ENCODE results near the gene C18orf32. TPM values are rescaled to one million over a fixed set of nuclear protein-coding genes. Genes with fewer than 3 reads are reported as not detected.
"Not testable (repeated sequence)": the region's sequence is repeated elsewhere in the genome, so short reads cannot be mapped to it uniquely, and the experiment has no call there.

The C18orf32 gene
- 10 to 100 TPM; 63.1 to 73.1 TPM for total RNA-seq
- long read RNA-seq, full-length matches to known transcripts, result 65 of 66 reads
- long read RNA-seq, partial matches to known transcripts, result 0 of 66 reads
- long read RNA-seq, other reads (novel, unspliced or antisense), result 1 of 66 reads

DNA sequence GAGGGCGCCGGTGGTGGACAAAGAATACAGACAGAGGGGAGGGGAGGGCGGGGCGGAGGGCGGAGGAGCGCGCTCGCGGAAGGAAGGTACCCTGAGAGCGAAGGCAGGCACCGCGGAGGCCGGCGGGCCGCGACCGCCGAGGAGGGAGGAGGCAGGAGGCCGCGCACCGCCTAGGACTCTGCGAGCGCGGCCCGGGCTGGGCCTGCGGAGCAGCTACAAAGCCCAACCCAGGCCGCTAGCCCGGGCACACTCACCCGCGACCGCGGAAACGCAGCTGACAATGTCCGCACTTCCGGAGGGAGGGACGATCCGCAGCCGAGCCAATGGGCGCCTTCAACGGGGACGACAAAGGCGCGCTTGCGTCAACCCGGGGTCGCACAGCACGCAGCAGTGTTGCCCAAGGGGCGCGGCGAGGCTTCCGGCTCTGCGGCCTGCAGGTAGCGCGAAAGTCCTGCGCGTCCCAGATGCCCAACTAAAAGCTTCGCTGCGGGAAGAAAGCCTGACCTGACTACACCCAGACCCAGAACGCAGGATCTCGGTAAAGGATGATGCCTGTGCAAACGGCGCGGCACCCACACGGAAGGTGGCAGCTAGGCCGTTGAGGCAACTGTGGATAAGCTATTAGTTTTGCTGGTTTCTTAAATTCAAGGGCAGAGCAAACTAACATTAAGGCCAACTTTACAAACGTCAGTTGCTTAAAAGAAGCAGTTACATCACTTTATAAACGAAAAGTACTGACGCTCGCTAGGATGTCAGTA is at the start of gene C18orf32:
Gene C18orf32, minus strand, starts transcription at position 282 of the 758 bp plus-strand sequence. CDS start 3,486 bp downstream, outside the sequence.
- ATAC-seq, result peak; percentile 93
- peak; percentile 96 to 97 for DNase-seq
- intact Hi-C loops (cut with DNase I, micrococcal nuclease), result no loop called here

DNA sequence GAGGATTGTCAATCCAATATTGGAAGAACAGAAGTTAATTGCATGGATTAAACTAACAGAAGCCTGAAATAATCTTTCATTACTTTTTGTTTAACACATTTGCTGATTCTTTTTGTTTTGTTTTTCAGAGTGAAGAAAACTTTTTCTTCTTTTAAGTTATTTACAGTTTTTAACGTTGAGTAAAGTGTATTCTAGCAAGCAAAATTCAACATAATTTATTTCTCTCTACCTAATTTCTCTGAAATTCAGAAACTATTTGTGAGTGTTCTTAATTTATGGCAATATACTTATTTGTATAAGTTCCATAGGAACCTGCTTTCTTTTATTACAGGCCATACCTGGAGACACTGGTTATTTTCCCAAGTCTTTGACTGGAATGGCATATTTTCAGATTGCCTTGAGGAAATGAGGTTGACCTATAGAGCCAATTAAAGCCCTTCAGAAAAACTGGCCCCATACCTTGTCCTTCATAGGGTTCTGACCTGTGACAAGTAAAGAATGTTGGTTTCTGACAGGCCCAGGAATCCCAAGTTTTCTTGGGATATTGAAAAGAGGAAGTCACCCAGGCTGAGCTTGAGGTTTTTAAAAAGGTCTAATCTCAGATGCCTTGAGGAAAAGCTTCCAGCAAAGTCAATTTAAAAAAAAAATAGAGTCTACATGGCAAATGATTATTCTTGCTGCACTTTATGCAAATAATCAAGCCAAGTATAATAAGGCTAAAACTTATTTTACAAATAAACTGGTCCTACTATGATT is 48.0 kb upstream of the C18orf32 start:
- DNase-seq (no peak), ATAC-seq (no peak)
- intact Hi-C loops (cut with DNase I, micrococcal nuclease), result no loop called here

DNA sequence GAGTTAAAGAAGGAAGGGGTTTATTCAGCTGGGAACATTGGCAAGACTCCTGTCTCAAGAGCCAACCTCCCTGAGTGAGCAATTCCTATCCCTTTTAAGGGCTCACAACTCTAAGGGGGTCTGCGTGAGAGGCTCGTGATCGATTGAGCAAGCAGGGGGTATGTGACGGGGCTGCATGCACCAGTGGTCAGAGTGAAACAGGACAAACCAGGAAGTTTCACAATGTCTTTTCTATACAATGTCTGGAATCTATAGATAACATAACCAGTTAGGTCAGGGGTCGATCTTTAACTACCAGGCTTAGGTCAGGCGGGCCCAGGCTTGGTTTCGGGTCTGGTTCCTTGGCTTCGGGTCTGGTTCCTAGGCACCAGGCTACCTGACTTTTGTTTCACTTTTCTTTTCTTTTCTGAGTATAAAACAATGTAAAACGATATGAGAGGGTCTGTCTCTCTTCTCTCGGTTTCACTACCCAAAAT is 44.7 kb upstream of the C18orf32 start:
- no peak for DNase-seq
- intact Hi-C loops (cut with DNase I, micrococcal nuclease), result no loop called here
- ATAC-seq, result no peak

DNA sequence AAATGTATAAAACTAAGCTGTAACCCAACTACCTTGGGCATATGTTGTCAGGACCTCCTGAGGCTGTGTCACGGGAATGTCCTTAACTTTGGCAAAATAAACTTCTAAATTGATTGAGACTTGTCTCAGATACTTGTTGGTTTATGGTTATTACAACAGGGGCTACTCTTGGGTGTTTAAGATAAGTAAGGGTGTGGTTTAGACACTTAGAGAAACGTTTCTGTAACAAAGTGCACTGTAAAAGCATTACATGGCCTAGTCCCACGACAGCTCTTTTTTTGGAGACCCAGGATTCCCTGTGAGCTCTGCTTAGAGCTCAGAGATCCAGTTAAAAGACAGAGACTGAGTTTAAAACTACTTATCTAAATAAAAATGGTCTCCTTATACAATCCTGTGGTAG is 42.6 kb upstream of the C18orf32 start:
- no peak for DNase-seq
- intact Hi-C loops (cut with DNase I, micrococcal nuclease), result no loop called here
- ATAC-seq, result peak; percentile 93

DNA sequence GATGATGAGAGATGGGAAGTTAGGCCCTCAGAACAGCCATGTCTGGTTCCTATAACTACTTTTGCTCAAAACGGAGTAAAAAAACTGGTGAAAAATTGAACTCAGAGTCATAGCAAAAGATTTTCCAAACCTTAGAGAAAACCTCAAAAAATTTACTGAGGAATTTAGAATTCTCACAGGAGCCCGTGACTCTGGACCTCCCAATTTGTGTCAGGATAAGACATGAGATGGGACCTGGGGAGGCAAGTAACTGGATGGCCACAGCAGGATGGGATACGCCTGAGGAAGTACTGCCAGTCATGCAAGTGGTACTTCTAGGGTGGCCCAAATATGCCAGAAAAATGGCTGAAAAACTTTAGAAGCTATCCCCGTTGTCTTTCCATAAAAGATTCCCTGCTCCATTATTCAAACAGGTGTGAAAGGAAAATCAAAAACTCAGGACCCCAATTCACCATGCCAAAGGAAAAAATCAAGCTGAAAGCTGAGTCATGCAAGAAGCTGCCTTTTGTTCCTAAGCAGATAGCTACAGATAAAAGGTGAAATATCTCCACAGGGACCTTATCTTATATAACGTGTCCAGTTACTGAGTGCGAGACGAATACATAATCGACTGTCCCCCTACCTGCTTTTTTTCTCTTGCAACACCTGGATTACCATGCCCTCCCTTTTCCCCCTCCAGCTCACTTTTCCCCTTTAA is 40.7 kb upstream of the C18orf32 start:
- ATAC-seq, result no peak
- no peak for DNase-seq
- intact Hi-C loops (cut with DNase I, micrococcal nuclease), result no loop called here

DNA sequence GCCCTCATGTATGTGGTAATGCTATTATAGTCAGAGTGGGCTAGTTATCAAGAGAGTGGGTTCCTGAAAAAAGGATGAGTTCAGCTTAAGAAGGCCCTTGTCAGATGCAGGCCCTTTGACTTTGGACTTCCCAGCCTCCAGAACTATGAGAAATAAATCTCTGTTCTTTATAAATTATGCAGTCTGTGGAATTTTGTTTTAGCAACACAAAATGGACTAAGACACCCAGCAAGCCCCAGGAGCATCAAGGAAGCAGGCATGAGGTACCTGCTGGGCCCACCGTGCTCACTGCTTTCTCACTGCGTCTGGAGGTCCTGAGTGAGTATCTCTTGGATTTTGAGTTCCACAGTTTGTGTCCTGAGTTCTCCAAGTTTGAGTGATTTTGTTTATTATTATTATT is 38.9 kb upstream of the C18orf32 start:
- no peak for ATAC-seq
- no peak for DNase-seq
- intact Hi-C loops (cut with DNase I, micrococcal nuclease), result no loop called here

DNA sequence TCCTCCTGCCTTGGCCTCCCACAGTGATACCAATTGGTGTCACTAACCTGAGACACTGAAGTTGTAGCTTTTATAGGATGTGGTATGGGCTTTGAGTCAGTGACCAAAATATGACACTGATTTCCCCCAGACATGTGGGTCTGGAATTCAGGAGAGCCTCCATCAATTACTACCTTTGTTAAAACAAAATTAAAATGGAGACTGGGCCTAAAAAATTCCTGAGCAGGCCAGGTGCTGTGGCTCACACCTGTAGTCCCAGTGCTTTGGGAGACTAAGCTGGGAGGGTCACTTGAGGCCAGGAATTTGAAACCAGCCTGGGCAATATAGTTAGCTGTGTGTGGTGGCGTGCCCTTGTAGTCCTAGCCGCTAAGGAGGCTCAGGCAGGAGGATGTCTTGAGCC is 37.9 kb upstream of the C18orf32 start:
- DNase-seq (no peak), ATAC-seq (no peak)
- intact Hi-C loops (cut with DNase I, micrococcal nuclease), result no loop called here

DNA sequence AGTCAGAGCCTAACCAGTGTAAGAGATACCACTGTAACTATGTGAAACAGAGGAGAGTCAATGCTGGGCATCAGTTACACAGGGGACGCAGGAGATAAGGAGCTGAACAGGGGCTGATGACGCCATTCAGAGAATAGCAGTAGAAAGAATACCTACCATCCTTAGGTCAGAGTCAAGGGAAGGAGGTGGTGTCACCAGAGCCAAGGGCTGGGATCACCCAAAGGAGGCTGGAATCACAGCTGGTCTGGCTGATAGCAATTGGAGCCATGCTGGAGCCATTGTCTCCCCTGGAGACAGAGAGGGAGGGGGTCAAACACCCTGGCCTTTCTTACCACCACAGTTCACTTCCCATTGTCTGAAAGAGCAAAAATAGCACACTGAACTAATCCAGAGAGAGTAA is 37.3 kb upstream of the C18orf32 start:
- no peak for DNase-seq
- ATAC-seq, result no peak
- intact Hi-C loops (cut with DNase I, micrococcal nuclease), result no loop called here

DNA sequence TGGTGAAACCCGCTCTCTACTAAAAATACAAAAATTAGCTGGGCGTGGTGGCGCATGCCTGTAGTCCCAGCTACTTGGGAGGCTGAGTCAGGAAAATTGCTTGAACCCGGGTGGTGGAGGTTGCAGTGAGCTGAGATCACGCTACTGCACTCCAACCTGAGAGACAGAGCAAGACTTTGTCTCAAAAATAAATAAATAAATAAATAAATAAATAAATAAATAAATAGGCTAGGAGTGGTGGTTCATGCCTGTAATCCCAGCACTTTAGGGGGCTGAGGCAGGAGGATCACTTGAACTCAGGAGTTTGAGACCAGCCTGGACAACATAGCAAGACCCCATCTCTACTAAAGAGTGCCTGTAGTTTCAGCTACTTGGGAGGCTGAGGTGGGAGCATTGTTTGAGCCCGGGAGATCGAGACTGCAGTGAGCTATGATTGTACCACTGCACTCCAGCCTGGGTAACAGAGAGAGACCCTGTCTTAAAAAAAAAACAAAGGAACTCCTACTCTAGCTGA is 36.6 kb upstream of the C18orf32 start:
- DNase-seq; intact Hi-C loops (cut with DNase I, micrococcal nuclease); ATAC-seq: not testable (repeated sequence)

DNA sequence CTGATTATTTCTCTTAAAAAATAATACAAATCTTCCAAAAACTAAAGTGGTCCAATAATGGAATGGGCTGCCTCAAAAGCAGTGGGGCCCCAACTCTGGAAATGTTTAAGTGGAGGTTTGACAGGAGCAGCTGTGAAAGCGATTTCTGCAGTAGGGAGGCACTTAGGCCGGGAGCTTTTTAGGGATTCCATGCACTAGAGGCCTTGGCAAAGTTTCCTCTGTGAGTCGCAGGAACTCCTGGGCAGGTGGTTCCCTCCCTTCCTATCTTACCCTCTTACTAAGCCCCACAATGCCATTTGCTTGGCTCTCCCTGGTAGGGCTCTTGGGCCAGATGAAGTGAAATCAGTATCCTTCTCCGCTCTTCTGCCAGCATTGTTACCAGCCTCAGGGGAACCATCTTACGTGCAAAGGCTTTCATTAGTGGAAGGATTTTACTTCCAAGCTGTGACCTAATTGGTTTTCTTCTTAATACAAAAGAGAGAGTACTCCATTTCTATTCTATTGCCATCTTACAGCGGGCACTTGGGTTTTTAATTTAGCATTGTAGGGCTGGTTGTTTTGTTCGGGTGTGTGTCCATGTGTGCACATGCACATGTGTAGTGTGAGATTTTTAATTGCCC is 34.3 kb upstream of the C18orf32 start:
- intact Hi-C loops (cut with DNase I, micrococcal nuclease), result no loop called here

DNA sequence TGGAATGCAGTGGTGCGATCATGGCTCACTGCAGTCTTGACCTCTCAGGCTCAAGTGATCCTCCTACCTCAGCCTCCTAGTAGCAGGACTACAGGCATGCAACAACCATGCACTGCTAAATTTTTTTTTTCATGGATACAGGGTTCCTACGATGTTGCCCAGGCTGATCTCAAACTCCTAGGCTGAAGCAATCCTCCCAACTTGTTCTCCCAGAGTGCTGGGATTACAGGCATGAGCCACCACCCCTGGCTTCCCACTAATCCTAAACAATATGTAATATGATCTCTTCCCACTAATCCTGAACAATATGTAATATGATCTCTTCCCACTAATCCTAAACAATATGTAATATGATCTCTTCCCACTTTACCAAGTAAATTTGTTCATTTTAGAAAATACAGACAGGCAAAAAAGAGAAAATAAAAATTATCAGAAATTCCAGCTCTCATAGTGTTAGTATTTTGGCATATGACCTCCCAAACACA is 33.7 kb upstream of the C18orf32 start:
- no peak for ATAC-seq
- DNase-seq, result no peak
- intact Hi-C loops (cut with DNase I, micrococcal nuclease), result no loop called here

More for the DNA sequence above, 34.3 kb upstream of the C18orf32 start:
- DNase-seq, result no peak
- no peak for ATAC-seq

DNA sequence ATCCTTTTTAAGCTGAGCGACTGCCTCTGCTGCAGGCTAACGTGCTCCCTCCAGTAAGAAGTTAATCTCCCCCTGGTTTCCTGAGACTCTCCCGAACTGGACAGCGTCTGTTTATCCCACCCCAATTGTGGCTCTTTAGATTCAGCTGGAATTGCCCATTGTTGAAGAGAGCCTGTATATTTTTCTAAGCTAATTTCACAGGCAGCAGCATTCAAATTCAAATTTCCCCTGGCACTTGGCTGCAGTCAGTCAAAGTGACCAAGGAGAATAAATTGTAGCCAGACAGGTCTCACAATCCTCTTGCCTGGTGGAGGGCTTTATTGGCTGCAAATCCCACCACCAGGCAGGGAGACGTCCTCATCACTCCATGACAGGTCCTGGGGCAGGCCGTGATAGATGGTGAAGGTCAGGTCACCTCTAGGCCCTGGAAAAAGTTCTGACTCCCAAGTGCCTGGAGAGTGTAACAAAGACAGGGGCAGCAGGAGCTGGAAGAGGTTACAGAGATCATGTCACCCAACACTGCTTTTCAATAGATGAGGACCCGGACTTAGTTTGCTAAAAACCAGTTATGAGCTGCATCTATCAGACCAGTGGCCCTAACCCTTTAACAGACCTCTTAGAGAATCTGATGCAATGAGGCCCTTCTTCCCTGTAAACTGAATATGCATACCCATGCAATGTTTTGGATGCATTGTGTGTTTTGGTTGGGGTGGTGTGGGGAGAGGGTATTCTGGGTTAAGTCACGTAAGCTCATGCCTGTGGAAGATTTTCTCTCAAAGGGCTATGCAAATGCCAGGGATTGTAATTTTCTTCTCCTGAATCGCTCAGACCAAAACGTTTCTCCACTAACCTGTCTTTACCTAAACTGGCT is 32.3 kb upstream of the C18orf32 start:
- intact Hi-C loops (cut with DNase I, micrococcal nuclease), result loop anchor here (10.0 kb wide), 2 partner anchors 345 to 685 kb away; no protein-coding TSS in a partner anchor
- ATAC-seq (no peak), DNase-seq (no peak)

DNA sequence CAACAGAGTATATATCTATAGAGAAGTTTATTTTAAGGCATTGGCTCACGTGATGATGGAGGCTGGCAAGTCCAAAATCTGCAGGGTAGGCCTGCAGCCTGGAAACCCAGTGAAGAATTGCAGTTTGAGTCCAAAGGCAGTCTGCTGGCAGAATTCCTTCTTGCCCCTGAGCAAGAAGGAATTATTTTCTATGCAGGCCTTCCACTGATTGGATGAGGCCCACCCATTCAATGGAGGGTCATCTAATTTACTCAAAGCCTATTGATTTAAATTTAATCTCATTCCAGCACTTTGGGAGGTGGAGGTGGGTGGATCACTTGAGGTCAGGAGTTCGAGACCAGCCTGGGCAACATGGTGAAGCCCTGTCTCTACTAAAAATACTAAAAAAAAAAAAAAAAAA is 30.4 kb upstream of the C18orf32 start:
- ATAC-seq (no peak), DNase-seq (no peak)
- intact Hi-C loops (cut with DNase I, micrococcal nuclease), result loop anchor here (10.0 kb wide), 2 partner anchors 347 to 687 kb away; no protein-coding TSS in a partner anchor

DNA sequence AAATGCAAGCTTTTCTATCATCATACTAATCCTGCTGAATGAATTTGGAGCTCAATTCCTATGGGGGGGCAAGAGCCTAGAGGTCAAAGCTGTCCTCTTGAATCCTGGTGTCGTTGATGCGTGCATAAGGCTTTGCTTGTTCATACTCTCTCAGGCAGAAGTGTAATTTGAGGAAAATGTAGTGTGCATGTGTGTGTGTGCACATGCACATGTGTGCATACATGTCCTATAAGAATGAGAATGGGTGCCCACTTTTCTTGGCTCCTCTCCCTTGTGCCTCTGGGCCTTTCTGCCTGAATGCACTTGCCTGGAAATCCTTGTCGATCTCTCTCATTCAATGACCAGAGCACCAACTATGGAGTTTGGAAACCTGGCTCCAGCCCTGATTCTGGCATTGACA is 28.5 kb upstream of the C18orf32 start:
- intact Hi-C loops (cut with DNase I, micrococcal nuclease), result loop anchor here (10.0 kb wide), 2 partner anchors 349 to 689 kb away; no protein-coding TSS in a partner anchor
- DNase-seq (no peak), ATAC-seq (no peak)

DNA sequence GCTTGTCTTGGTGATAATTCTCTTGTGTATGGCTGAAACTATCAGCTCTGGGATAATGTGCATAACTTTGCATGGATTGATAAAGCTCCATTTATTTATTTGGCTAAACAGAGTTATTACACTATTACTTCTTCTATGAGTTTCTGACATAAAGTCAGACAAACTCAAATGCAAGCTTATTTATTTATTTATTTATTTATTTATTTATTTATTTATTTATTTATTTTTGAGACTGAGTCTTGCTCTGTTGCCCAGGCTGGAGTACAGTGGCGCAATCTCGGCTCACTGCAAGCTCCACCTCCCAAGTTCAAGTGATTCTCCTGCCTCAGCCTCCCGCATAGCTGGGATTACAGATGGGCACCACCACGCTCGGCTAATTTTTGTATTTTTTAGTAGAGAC is 28.0 kb upstream of the C18orf32 start:
- not testable (repeated sequence) for ATAC-seq, DNase-seq
- intact Hi-C loops (cut with DNase I, micrococcal nuclease), result loop anchor here (10.0 kb wide), 2 partner anchors 350 to 690 kb away; no protein-coding TSS in a partner anchor

DNA sequence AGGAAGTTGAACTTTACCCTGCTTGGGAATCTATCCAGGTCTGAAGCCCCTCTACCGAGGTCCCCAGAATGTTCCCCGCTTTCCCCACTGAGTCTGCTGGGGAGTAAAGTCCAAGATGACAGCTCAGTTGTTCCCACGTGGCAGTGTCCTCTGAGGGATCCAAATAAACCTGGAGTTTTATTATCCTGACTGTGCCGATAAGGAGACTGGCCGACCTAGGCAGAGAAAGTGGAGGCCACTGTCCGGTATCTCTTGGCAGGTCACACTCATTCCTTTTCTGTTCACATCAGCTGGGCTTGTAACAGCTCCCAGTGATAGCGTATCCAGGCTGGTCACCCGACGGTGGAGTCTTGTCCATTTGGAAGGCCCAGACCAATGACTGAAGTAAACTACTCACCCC is 27.5 kb upstream of the C18orf32 start:
- ATAC-seq, result peak; percentile 97
- intact Hi-C loops (cut with DNase I, micrococcal nuclease), result loop anchor here (5.0 to 10.0 kb wide), 3 partner anchors 343 to 690 kb away; no protein-coding TSS in a partner anchor
- peak; percentile 37 to 73 for DNase-seq

DNA sequence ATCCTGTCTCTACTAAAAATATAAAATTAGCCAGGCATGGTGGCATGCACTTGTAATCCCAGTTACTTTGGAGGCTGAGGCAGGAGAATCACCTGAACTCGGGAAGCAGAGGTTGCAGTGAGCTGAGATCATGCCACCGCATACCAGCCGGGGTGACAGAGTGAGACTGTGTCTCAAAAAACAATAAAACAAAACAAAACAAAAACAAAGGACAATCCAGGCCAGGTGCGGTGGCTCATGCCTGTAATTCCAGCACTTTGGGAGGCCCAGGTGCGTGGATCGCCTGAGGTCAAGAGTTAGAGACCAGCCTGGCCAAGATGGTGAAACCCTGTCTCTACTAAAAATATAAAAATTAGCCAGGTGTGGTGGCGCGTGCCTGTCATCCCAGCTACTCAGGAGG is 25.8 kb upstream of the C18orf32 start:
- intact Hi-C loops (cut with DNase I, micrococcal nuclease), result loop anchor here (5.0 to 10.0 kb wide), 3 partner anchors 344 to 692 kb away; no protein-coding TSS in a partner anchor
- not testable (repeated sequence) for DNase-seq, ATAC-seq

Data from left colon (tissue), 2 donors.